Ishikawa (cell line): Measurements from ENCODE around the gene SLC39A10.

Experiments
- CEBPB ChIP-seq: IDR thresholded peaks from 2 replicates; pipeline ENCODE4 v1.6.1; 2012
- CREB1 ChIP-seq: IDR thresholded peaks from 2 replicates; pipeline ENCODE4 v1.6.1; 2012; ENCODE audit warnings: low read depth
- EGR1 ChIP-seq: IDR thresholded peaks from 2 replicates; pipeline ENCODE4 v1.6.1; 2012
- EP300 ChIP-seq: IDR thresholded peaks from 2 replicates; pipeline ENCODE4 v1.6.1; 2012; ENCODE audit warnings: borderline replicate concordance
- FOXM1 ChIP-seq: IDR thresholded peaks from 2 replicates; pipeline ENCODE4 v1.6.1; 2012; ENCODE audit warnings: low read depth, borderline replicate concordance
- MAX ChIP-seq: IDR thresholded peaks from 2 replicates; pipeline ENCODE4 v1.6.1; 2012
- NFIC ChIP-seq: IDR thresholded peaks from 2 replicates; pipeline ENCODE4 v1.6.1; 2012
- RAD21 ChIP-seq: IDR thresholded peaks from 2 replicates; pipeline ENCODE4 v1.6.1; 2012; ENCODE audit warnings: low read depth
- REST ChIP-seq: IDR thresholded peaks from 2 replicates; pipeline ENCODE4 v1.6.1; 2012; ENCODE audit warnings: low read depth, mild to moderate bottlenecking
- TAF1 ChIP-seq: IDR thresholded peaks from 2 replicates; pipeline ENCODE4 v1.6.1; 2012; ENCODE audit warnings: low read depth, mild to moderate bottlenecking
- TCF12 ChIP-seq: IDR thresholded peaks from 2 replicates; pipeline ENCODE4 v1.6.1; 2012; ENCODE audit warnings: low read depth
- TEAD4 ChIP-seq: IDR thresholded peaks from 2 replicates; pipeline ENCODE4 v1.6.1; 2012
- USF1 ChIP-seq: IDR thresholded peaks from 2 replicates; pipeline ENCODE4 v1.6.1; 2012
- YY1 ChIP-seq: IDR thresholded peaks from 2 replicates; pipeline ENCODE4 v1.6.1; 2012; ENCODE audit warnings: low read depth
- ZBTB7A ChIP-seq: IDR thresholded peaks from 2 replicates; pipeline ENCODE4 v1.6.1; 2012; ENCODE audit warnings: low read depth

Gene SLC39A10

GRCh38 chr2:195632856-195633572 lies 24.0 kb upstream of the SLC39A10 start:
- TF ChIP-seq CEBPB: no peak
- no peak for TF ChIP-seq NFIC
- TF ChIP-seq EP300: no peak
- no peak for TF ChIP-seq USF1
- no peak for TF ChIP-seq REST
- TF ChIP-seq CREB1: no peak
- TF ChIP-seq YY1: no peak
- TF ChIP-seq TEAD4: no peak
- TF ChIP-seq MAX: no peak
- TF ChIP-seq FOXM1: no peak
- no peak for TF ChIP-seq TCF12
- no peak for TF ChIP-seq ZBTB7A
- TF ChIP-seq EGR1: no peak
- TF ChIP-seq RAD21: no peak
- no peak for TF ChIP-seq TAF1

- TF ChIP-seq FOXM1: no peak
- TF ChIP-seq TAF1: no peak
- no peak for TF ChIP-seq TCF12
- no peak for TF ChIP-seq CREB1
- no peak for TF ChIP-seq USF1
- TF ChIP-seq RAD21: no peak
- no peak for TF ChIP-seq YY1
- no peak for TF ChIP-seq MAX
- TF ChIP-seq EGR1: no peak
- TF ChIP-seq CEBPB: no peak
- TF ChIP-seq ZBTB7A: no peak
- no peak for TF ChIP-seq TEAD4
- no peak for TF ChIP-seq REST
- TF ChIP-seq NFIC: no peak
- TF ChIP-seq EP300: no peak
These were observed 23.5 kb upstream of the SLC39A10 start for GRCh38 chr2:195633573-195633870.

GRCh38 chr2:195633974-195634373 lies 23.1 kb upstream of the SLC39A10 start:
- TF ChIP-seq FOXM1 (no peak), EGR1 (no peak), TCF12 (no peak), CEBPB (no peak), USF1 (no peak), EP300 (no peak), NFIC (no peak), ZBTB7A (no peak), MAX (no peak), CREB1 (no peak), TAF1 (no peak), RAD21 (no peak), REST (no peak), TEAD4 (no peak), YY1 (no peak)

- no peak for TF ChIP-seq REST
- TF ChIP-seq TAF1: no peak
- TF ChIP-seq MAX: no peak
These were observed 20.1 kb upstream of the SLC39A10 start for GRCh38 chr2:195636890-195637289.
